MM.1S (cell line): Measurements from ENCODE around the gene ARHGEF11.

Source experiments
- DNase-seq: peaks from one replicate; pipeline ENCODE4 v3.0.0-alpha.2; 2015
- H2AFZ ChIP-seq: fragments of 300-600 bp; sonication (generic); 2 replicates; pipeline ENCODE4 v1.6.0; 2016; ENCODE audit warnings: antibody characterized with exemption, low read length
- H3F3A ChIP-seq: fragments of 300-600 bp; sonication (generic); 2 replicates; pipeline ENCODE4 v1.6.1; 2016; ENCODE audit warnings: mild to moderate bottlenecking, antibody characterized with exemption, low read length, moderate library complexity, mixed read lengths; ENCODE audit not compliant: insufficient read depth
- H3K27ac ChIP-seq: fragments of 300-600 bp; sonication (generic); 2 replicates; pipeline ENCODE4 v1.5.1; 2016; ENCODE audit warnings: mild to moderate bottlenecking, low read length
- H3K27me3 ChIP-seq: fragments of 300-600 bp; sonication (generic); replicated peaks from 2 replicates; pipeline ENCODE4 v1.6.0; 2016; ENCODE audit warnings: low read length; ENCODE audit not compliant: insufficient read depth
- H3K36me3 ChIP-seq: fragments of 300-600 bp; sonication (generic); replicated peaks from 2 replicates; pipeline ENCODE4 v1.6.1; 2016; ENCODE audit warnings: mild to moderate bottlenecking, low read length, mixed read lengths; ENCODE audit not compliant: insufficient read depth
- H3K4me1 ChIP-seq: fragments of 300-600 bp; sonication (generic); 2 replicates; pipeline ENCODE4 v1.6.1; 2016; ENCODE audit warnings: low read length, mixed read lengths
- H3K4me2 ChIP-seq: fragments of 300-600 bp; sonication (generic); 2 replicates; pipeline ENCODE4 v1.6.0; 2016; ENCODE audit warnings: low read depth, low read length
- H3K4me3 ChIP-seq: fragments of 300-600 bp; sonication (generic); 2 replicates; pipeline ENCODE4 v1.5.1; 2016; ENCODE audit warnings: low read length, mixed read lengths
- H3K79me2 ChIP-seq: fragments of 300-600 bp; sonication (generic); 2 replicates; pipeline ENCODE4 v1.6.1; 2016; ENCODE audit warnings: mixed run types, low read length, mixed read lengths
- H3K9ac ChIP-seq: fragments of 300-600 bp; sonication (generic); 2 replicates; pipeline ENCODE4 v1.6.1; 2016; ENCODE audit warnings: low read length, mixed read lengths
- H3K9me2 ChIP-seq: fragments of 300-600 bp; sonication (generic); replicated peaks from 2 replicates; pipeline ENCODE4 v1.6.1; 2016; ENCODE audit warnings: mild to moderate bottlenecking, low read length, mixed read lengths; ENCODE audit not compliant: insufficient read depth
- H3K9me3 ChIP-seq: fragments of 300-600 bp; sonication (generic); replicated peaks from 2 replicates; pipeline ENCODE4 v1.6.1; 2016; ENCODE audit warnings: mild to moderate bottlenecking, low read length, mixed read lengths; ENCODE audit not compliant: insufficient read depth
- H4K20me1 ChIP-seq: fragments of 300-600 bp; sonication (generic); 2 replicates; pipeline ENCODE4 v1.6.1; 2016; ENCODE audit warnings: mild to moderate bottlenecking, low read length, moderate library complexity, mixed read lengths; ENCODE audit not compliant: insufficient read depth
- CTCF ChIP-seq: fragments of 300-600 bp; sonication (generic); IDR thresholded peaks from 2 replicates; pipeline ENCODE4 v1.5.1; 2016; ENCODE audit warnings: antibody characterized with exemption, low read length, mixed read lengths
- EZH2 ChIP-seq: fragments of 300-600 bp; sonication (generic); optimal IDR thresholded peaks from 2 replicates; pipeline ENCODE3; 2017; ENCODE audit warnings: low read depth, mild to moderate bottlenecking, antibody characterized with exemption, low read length, mixed read lengths
- EZH2phosphoT487 ChIP-seq: fragments of 300-600 bp; sonication (generic); IDR thresholded peaks from 2 replicates; pipeline ENCODE4 v1.6.1; 2018; ENCODE audit warnings: antibody characterized with exemption, low read length

ARHGEF11 gene

GRCh38 chr1:157004327-157004726, 41.2 kb downstream of the ARHGEF11 start:
- no peak overlapping the region for H3K27ac ChIP-seq
- DNase-seq: no peak
- no peak overlapping the region for H2AFZ ChIP-seq
- no peaks in the 10 kb centered on the region for H3K79me2 ChIP-seq
- no peaks in the 10 kb centered on the region for H3K4me1 ChIP-seq
- H4K20me1 ChIP-seq: no peaks in the 10 kb centered on the region
- no peaks in the 10 kb centered on the region for H3F3A ChIP-seq
- H3K9ac ChIP-seq: no peak overlapping the region
- H3K4me3 ChIP-seq: no peak overlapping the region
- no peaks in the 10 kb centered on the region for H3K9me2 ChIP-seq
- no peak for TF ChIP-seq EZH2phosphoT487
- no peaks in the 10 kb centered on the region for H3K27me3 ChIP-seq
- no peak overlapping the region for H3K4me2 ChIP-seq
- no peaks in the 10 kb centered on the region for H3K9me3 ChIP-seq
- no peaks in the 10 kb centered on the region for H3K36me3 ChIP-seq

- H3F3A ChIP-seq: no peaks in the 10 kb centered on the region
- no peak overlapping the region for H3K4me2 ChIP-seq
- H4K20me1 ChIP-seq: no peaks in the 10 kb centered on the region
- H3K27ac ChIP-seq: no peak overlapping the region
- no peak for TF ChIP-seq EZH2
- TF ChIP-seq CTCF: no peak
- TF ChIP-seq EZH2phosphoT487: no peak
- H2AFZ ChIP-seq: no peak overlapping the region
- no peak for DNase-seq
- H3K4me3 ChIP-seq: no peak overlapping the region
- no peaks in the 10 kb centered on the region for H3K4me1 ChIP-seq
- no peaks in the 10 kb centered on the region for H3K9me2 ChIP-seq
- H3K36me3 ChIP-seq: no peaks in the 10 kb centered on the region
- no peak overlapping the region for H3K9ac ChIP-seq
- H3K9me3 ChIP-seq: no peaks in the 10 kb centered on the region
- no peaks in the 10 kb centered on the region for H3K79me2 ChIP-seq
- no peaks in the 10 kb centered on the region for H3K27me3 ChIP-seq
Observed at GRCh38 chr1:157001304-157001703, 44.2 kb downstream of the ARHGEF11 start.

GRCh38 chr1:157000686-157001085, 44.9 kb downstream of the ARHGEF11 start:
- H3K4me1 ChIP-seq: no peaks in the 10 kb centered on the region
- no peak overlapping the region for H3K9ac ChIP-seq
- no peak overlapping the region for H3K4me3 ChIP-seq
- H3K27ac ChIP-seq: no peak overlapping the region
- H2AFZ ChIP-seq: no peak overlapping the region
- H3K9me3 ChIP-seq: no peaks in the 10 kb centered on the region
- no peaks in the 10 kb centered on the region for H3K79me2 ChIP-seq
- no peak for TF ChIP-seq EZH2phosphoT487
- no peak for TF ChIP-seq CTCF
- TF ChIP-seq EZH2: no peak
- H3K36me3 ChIP-seq: no peaks in the 10 kb centered on the region
- no peak overlapping the region for H3K4me2 ChIP-seq
- H3K9me2 ChIP-seq: no peaks in the 10 kb centered on the region
- no peaks in the 10 kb centered on the region for H3K27me3 ChIP-seq
- no peaks in the 10 kb centered on the region for H4K20me1 ChIP-seq
- no peaks in the 10 kb centered on the region for H3F3A ChIP-seq
- DNase-seq: no peak

GRCh38 chr1:156999596-157000320, 45.8 kb downstream of the ARHGEF11 start:
- no peak overlapping the region for H3K27ac ChIP-seq
- DNase-seq: no peak
- H3K4me1 ChIP-seq: no peaks in the 10 kb centered on the region
- no peaks in the 10 kb centered on the region for H3K27me3 ChIP-seq
- no peaks in the 10 kb centered on the region for H3K9me2 ChIP-seq
- H3F3A ChIP-seq: no peaks in the 10 kb centered on the region
- no peak overlapping the region for H3K9ac ChIP-seq
- H3K79me2 ChIP-seq: no peaks in the 10 kb centered on the region
- no peaks in the 10 kb centered on the region for H4K20me1 ChIP-seq
- no peak overlapping the region for H3K4me3 ChIP-seq
- no peak overlapping the region for H3K4me2 ChIP-seq
- no peaks in the 10 kb centered on the region for H3K9me3 ChIP-seq
- no peaks in the 10 kb centered on the region for H3K36me3 ChIP-seq
- TF ChIP-seq EZH2 (no peak), CTCF (no peak), EZH2phosphoT487 (no peak)
- H2AFZ ChIP-seq: no peak overlapping the region
